ENCODE results near the gene SP100. TPM values are rescaled to one million over a fixed set of nuclear protein-coding genes. Genes with fewer than 3 reads are reported as not detected.
A peak's percentile ranks its signal among the peaks of the same experiment; 100 is the strongest.

Gene SP100
- total and polyA plus RNA-seq, 2 of the 8 experiments (the other 6 are each of a cell fraction or from before 2014, with no cell fraction given) = 0.06 to 1.1 TPM

GRCh38 chr2:230411570-230412370 lies 4.2 kb upstream of the SP100 start (continued):
- TF ChIP-seq TAF7 (optimal IDR thresholded peaks at IDR 0.05; ENCODE audit: borderline replicate concordance, low read depth, low read length) (no peak), RBBP5 (IDR thresholded peaks at IDR 0.05; ENCODE audit: borderline replicate concordance, low read depth, low read length) (peak; percentile 44; the same call in 1 of the 2 replicates), CBX8 (IDR thresholded peaks at IDR 0.05; ENCODE audit: borderline replicate concordance, low read depth, low read length) (no peak), BCL11A (IDR thresholded peaks at IDR 0.05; ENCODE audit: low read depth in 2 of 2, low read length in 2 of 2) (no peak), SIRT6 (IDR thresholded peaks at IDR 0.05; ENCODE audit: low read length) (no peak), KDM5A (IDR thresholded peaks at IDR 0.05; ENCODE audit: low read length) (no peak), SP4 (IDR thresholded peaks at IDR 0.05; ENCODE audit: low read length) (no peak), GTF2F1 (IDR thresholded peaks at IDR 0.05; ENCODE audit: borderline replicate concordance, low read depth, low read length) (no peak), USF2 (IDR thresholded peaks at IDR 0.05; ENCODE audit: low read length) (no peak), TBP (IDR thresholded peaks at IDR 0.05; ENCODE audit: low read depth, low read length) (0 out of 2 replicates have a peak, but pooled peaks have one; percentile 15)
- TF ChIP-seq, protein P1, sequence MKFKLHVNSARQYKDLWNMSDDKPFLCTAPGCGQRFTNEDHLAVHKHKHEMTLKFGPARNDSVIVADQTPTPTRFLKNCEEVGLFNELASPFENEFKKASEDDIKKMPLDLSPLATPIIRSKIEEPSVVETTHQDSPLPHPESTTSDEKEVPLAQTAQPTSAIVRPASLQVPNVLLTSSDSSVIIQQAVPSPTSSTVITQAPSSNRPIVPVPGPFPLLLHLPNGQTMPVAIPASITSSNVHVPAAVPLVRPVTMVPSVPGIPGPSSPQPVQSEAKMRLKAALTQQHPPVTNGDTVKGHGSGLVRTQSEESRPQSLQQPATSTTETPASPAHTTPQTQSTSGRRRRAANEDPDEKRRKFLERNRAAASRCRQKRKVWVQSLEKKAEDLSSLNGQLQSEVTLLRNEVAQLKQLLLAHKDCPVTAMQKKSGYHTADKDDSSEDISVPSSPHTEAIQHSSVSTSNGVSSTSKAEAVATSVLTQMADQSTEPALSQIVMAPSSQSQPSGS (IDR thresholded peaks at IDR 0.05; ENCODE audit: low read length) = no peak
